ENCODE measurements around the gene SERGEF.

DNA sequence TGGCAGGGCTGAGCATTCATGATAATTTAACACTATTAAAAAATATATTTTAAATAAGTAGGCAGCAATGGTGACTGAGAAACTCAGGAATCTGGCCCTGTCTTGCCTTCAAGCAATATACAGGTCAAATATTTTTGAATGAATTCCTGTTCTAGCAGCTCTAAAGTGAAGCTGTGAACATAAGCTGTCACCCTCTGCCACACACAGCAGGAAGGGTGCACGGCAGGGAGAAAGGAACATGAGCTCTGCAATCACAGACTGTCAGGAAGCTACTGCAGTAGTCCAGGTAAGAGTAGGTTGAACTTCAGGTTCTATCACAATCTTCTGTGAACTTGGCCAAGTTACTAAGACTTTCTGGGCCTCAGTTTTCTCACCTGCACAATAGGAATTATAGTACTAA, 114.8 kb downstream of the SERGEF start:
- TF ChIP-seq, protein P1, sequence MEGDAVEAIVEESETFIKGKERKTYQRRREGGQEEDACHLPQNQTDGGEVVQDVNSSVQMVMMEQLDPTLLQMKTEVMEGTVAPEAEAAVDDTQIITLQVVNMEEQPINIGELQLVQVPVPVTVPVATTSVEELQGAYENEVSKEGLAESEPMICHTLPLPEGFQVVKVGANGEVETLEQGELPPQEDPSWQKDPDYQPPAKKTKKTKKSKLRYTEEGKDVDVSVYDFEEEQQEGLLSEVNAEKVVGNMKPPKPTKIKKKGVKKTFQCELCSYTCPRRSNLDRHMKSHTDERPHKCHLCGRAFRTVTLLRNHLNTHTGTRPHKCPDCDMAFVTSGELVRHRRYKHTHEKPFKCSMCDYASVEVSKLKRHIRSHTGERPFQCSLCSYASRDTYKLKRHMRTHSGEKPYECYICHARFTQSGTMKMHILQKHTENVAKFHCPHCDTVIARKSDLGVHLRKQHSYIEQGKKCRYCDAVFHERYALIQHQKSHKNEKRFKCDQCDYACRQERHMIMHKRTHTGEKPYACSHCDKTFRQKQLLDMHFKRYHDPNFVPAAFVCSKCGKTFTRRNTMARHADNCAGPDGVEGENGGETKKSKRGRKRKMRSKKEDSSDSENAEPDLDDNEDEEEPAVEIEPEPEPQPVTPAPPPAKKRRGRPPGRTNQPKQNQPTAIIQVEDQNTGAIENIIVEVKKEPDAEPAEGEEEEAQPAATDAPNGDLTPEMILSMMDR (IDR thresholded peaks at IDR 0.05 in 4 of 5, conservative IDR thresholded peaks at IDR 0.05 in 1 of 5): no peak
- TF ChIP-seq POLR2A (IDR thresholded peaks at IDR 0.05): no peak
